ENCODE measurements around the gene LAMP1. TPM values are rescaled to one million over a fixed set of nuclear protein-coding genes. Genes with fewer than 3 reads are reported as not detected.
"Not testable (repeated sequence)": the region's sequence is repeated elsewhere in the genome, so short reads cannot be mapped to it uniquely, and the experiment has no call there.

Gene LAMP1
- total RNA-seq, 1 experiment from 2014 or later, result 199 TPM

DNA sequence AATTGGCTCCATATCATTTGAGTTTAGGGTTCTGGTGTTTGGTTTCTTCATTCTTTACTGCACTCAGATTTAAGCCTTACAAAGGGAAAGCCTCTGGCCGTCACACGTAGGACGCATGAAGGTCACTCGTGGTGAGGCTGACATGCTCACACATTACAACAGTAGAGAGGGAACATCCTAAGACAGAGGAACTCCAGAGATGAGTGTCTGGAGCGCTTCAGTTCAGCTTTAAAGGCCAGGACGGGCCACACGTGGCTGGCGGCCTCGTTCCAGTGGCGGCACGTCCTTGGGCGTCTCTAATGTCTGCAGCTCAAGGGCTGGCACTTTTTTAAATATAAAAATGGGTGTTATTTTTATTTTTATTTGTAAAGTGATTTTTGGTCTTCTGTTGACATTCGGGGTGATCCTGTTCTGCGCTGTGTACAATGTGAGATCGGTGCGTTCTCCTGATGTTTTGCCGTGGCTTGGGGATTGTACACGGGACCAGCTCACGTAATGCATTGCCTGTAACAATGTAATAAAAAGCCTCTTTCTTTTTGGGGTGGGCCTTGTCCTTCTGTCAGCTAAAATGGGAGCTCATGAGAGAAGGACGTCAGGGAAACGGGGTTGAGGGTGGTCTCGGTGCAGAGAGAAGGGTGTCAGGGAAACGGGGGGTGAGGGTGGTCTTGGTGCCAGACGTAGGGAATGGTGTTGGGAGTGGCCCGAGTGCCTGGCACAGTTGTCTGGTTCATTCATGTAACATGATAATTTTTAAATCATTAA, 26.0 kb downstream of the LAMP1 start:
- in situ Hi-C loops (cut with HindIII; ENCODE audit: low sequenced_read_pairs), result no loop called here
- no peak for DNase-seq (ENCODE audit: low spot score)

DNA sequence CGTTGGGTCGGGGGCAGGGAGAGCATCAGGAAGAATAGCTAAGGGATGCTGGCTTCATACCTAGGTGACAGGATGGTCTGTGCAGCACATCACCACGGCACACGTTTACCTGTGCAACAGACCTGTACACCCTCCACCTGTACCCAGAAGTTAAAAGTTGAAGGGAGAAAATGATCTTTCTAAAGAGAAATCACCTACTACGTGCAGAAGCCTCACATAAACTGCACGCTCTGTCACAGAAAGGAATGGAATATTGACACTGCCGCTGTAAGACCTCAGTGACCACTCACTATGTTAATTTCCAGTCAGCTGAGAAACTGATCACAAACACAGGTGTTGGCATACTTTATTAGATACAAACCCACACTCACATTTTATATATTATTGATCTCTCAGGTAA, 26.8 kb downstream of the LAMP1 start:
- in situ Hi-C loops (cut with HindIII; ENCODE audit: low sequenced_read_pairs), result no loop called here
- no peak for DNase-seq (ENCODE audit: low spot score)

DNA sequence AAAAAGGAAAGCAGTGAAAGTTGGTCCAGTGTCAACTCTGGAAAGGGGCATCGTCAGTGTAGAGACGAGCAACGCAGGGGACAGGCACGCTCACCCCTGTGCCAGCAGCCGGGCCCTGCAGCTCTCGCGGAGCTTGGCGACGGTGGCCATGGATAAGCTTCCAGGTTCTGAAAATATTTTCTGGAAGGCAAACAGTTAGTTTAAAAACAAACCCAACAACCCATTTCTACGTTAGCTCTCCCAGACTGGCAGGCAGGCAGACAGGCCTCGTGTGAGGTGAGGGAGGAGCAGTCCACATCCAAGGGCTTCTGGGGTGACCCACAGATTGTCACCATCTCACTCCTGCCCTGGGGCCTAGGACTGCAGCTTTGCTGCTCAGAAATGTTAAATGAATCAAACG, 27.4 kb downstream of the LAMP1 start:
- in situ Hi-C loops (cut with HindIII; ENCODE audit: low sequenced_read_pairs), result no loop called here
- DNase-seq (ENCODE audit: low spot score), result peak; percentile 25

DNA sequence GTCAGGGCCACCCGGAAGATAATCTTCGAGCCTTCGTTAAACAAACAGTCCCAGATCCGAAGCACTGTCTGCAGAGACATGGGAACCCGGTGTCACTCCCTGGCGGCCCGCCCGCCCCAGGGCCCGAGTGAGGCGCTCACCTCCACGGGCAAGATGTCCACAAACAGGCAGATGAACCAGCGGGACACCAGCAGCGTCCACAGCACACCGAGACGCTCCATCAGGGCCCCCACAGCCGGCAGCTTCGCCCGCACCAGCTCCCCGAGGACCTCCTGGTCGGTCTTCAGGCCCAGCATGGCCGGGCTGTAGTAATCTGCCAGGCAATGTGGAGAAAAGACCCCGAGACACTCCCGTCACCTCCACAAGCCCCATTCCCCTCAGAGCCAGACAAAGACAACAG, 28.7 kb downstream of the LAMP1 start:
- no peak for DNase-seq (ENCODE audit: low spot score)
- in situ Hi-C loops (cut with HindIII; ENCODE audit: low sequenced_read_pairs), result no loop called here

DNA sequence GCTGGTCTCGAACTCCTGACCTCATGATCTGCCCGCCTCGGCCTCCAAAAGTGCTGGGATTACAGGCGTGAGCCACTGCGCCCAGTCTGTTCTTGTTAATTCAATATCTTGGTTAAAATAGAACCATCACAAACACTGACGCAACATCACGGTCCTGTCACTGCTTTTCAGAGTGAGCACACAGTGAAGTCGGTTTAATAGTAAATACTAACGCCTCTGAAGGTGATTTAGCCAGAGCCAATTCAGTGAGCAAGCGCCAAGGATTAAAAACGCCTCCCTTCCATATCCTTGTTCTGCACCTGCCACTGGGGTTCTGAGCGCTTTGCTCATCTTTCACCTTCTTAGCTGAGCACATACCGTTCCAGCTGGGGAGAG, 30.3 kb downstream of the LAMP1 start:
- DNase-seq (ENCODE audit: low spot score), result peak; percentile 36
- in situ Hi-C loops (cut with HindIII; ENCODE audit: low sequenced_read_pairs), result no loop called here

DNA sequence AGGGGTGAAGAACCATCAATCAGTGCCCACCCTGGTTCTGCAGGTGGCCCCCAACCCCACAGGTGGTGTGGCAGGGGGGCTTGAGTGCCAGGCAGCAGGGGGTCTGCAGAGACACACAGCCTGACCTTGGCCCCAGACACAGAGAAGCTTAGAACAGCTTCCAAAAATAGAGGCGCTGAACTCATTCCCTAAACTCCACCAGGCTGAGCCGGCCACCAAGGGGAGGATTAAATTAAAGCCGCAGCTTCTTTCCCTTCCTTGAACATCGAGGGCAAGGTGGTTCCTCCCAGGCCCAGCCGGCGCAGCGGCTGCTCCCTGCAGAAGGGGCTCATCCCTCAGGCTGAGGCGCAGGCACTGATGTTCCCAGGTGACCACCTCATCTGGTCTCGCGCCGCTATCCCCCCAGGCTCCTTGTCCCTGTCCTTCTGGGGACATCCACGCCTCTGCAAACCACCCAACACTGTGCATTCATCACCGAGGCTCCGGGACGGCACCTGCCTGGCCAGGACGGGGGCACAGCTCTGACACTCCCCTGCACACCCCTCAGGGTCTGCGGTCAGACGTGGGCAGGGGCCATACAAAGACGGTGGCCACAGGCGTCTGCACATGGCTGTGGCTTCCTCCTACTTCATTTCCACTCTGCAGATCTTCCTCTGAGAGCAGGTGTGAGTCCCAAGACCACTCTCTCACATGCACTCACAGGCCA, 30.9 kb downstream of the LAMP1 start:
- in situ Hi-C loops (cut with HindIII; ENCODE audit: low sequenced_read_pairs), result no loop called here
- DNase-seq (ENCODE audit: low spot score), result no peak

DNA sequence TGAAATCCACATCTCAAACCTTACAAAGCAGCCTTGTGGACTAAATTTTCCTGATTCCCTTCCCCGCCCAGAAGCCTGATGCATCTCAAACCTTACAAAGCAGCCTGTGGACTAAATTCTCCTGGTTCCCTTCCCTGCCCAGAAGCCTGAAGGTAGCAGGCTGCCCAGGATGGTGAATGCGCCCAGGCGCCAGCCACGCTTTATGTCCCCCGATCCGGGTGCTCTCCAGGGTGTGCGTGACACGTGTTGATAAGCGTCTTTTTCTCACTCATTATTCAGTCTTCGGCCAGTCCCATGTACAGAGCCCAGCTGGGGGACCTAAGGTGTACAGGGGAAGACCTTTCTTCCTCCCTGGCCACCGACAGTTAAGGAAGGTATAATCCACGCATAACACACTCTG, 31.8 kb downstream of the LAMP1 start:
- in situ Hi-C loops (cut with HindIII; ENCODE audit: low sequenced_read_pairs), result no loop called here
- no peak for DNase-seq (ENCODE audit: low spot score)

DNA sequence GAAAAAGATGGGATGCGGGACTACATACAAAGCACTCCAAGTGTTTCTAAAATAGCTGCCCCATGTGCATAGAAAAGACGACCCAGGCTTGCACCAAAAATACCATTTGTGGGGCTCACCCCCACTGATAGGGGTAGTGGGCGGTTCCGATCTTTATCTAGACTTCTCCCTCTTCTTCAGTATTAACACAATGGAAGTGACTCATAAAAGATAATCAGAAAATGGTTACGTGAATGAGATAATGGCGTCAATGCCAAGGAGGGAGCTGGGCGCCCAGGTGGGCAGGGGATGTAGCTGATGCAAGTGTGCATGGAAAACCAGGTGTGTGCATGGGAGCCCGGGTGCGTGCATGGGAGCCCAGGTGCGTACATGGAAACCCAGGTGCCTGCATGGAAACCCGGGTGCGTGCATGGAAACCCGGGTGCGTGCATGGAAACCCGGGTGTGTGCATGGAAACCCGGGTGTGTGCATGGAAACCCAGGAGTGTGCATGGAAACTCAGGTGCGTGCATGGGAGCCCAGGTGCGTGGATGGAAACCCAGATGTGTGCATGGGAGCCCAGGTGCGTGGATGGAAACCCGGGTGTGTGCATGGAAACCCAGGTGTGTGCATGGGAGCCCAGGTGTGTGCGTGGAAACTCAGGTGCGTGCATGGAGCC, 32.7 kb downstream of the LAMP1 start:
- in situ Hi-C loops (cut with HindIII; ENCODE audit: low sequenced_read_pairs), result no loop called here

DNA sequence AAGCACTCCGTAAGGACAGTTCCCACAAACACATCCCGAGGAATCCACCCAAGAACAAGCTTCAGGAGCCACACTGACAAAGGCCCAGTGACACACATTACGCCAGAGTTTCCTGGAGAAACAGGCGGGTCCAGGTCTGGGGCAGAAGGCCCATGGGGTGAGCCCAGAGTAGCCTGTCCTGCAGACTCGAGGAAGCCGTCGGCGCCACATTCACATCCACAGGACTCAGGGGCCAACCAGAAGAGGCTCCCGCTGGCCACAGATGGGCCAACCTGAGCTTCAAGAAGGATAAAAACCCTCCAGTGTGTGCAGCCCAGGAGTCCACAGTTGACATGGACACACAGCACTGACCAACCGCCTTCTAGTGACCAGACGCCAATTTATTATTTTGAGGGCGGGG, 35.6 kb downstream of the LAMP1 start:
- in situ Hi-C loops (cut with HindIII; ENCODE audit: low sequenced_read_pairs), result no loop called here
- no peak for DNase-seq (ENCODE audit: low spot score)

More for the DNA sequence above, 32.7 kb downstream of the LAMP1 start:
- DNase-seq (ENCODE audit: low spot score), result no peak

DNA sequence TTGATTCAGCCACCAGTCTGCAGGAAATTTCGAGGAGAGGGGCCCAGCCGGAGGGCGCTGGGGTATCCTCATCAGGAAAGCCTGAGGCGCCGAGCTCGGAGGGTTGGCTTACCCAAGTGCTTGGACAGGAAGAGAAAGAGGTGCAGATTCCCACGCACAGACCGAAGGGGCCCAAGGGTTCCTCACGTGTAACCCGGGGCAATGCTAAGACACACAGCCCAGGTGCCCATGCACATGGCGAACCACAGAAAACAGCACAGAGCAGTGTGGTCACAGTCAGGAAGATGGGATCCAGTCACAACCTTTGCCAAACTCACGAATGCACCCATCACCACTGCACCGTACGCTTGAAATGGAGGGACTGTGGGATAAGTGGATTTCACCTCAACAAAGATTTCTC, 36.0 kb downstream of the LAMP1 start:
- in situ Hi-C loops (cut with HindIII; ENCODE audit: low sequenced_read_pairs), result no loop called here
- DNase-seq (ENCODE audit: low spot score), result no peak

DNA sequence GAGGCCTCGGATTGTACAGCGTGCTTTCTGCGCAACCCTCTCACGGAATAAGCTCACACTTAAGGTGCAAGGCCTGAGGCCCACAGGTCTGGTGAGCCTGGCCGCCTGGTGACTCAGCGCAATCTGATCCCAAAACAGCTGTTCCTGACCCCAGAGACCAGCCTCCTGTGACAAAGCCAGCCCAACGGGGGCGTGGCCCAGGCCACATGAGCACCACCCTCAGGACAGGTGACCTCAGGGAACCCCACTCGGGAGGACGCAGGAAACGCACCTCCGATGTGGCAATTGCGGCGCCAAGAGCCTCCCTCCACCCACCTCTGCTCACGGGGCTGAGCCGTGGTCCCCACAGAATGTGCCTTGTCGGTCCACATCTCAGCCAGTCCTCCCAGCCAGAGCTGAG, 40.5 kb downstream of the LAMP1 start:
- DNase-seq (ENCODE audit: low spot score), result no peak
- in situ Hi-C loops (cut with HindIII; ENCODE audit: low sequenced_read_pairs), result no loop called here

DNA sequence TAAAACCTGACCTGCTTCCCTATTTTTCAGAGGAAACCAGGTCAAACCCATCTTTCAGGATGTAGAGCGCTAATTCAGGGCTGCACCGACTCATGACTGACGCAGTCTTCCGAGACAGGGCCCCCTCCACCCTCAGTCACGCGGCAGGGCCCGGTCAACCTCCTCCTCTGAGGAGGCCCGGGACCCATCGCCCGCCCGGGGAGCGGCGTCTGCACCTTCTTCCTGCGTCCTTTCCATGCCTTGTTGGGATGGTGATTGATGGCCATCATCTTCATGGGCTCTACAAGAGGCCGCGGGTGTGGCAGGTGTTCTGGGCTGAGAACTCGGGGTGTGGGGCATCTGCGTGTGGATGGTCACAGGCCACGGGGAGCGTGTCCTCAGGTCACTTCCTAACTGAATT, 40.9 kb downstream of the LAMP1 start:
- in situ Hi-C loops (cut with HindIII; ENCODE audit: low sequenced_read_pairs), result no loop called here
- DNase-seq (ENCODE audit: low spot score), result no peak

DNA sequence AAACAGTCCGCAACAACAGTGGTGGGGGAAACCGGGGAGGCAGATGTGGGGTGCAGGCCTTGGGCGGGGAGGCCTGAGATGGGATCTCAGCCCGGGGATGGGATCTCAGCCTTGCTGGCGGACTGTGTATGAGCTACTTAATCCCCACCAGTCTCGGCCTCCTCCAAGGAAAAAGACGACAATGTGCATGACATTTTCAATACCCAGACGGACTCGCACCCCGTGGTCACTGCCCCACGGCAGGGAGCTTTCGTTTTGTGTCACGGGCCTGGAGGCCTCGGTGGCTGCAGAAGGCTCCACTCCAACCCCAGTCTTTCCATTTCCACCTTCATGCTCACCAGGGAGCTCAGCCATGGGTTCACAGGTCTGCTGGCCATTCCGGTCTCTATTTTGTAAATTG, 41.4 kb downstream of the LAMP1 start:
- in situ Hi-C loops (cut with HindIII; ENCODE audit: low sequenced_read_pairs), result no loop called here

DNA sequence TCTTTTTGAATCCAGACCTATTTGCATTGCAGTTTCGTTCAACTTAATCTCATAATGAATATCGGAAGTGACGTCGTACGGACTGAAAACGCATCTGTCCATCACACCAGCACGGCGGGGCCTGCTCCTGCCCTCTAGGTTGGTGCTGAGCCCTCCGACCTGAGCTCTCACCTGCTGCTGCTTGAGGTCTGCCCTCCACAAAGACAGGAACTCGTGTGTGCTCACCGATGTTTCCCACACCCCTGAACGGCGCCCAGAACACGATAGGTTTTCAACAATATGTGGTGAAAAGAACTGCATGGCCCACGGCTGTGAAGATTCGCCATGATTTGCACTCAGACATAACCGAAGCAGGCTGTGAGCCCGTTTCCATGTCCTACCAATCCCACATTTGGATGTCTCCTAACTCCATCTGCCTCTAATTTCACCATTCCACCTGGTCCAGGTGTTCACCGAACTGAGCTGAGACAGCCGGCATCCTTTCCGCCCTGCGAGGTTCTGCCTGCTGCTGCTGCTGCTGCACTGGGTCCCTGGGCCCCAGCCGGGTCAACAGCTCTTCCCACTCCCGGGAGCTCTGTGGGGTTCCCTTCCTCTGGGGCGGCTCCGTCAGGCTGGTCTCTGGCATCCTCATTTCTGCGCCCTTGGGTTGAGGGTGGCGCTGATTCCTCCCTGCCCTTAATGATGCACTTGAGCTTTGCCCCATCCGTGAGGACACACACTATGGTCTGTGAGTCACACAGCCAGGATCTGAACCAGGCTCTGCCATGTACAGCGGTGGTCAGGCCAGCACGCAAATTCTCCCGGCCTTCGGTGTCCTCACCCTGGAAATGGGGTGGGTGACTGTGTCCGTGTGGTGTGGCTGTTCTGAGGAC, 46.0 kb downstream of the LAMP1 start:
- DNase-seq (ENCODE audit: low spot score), result no peak
- in situ Hi-C loops (cut with HindIII; ENCODE audit: low sequenced_read_pairs), result no loop called here

More for the DNA sequence above, 41.4 kb downstream of the LAMP1 start:
- no peak for DNase-seq (ENCODE audit: low spot score)

DNA sequence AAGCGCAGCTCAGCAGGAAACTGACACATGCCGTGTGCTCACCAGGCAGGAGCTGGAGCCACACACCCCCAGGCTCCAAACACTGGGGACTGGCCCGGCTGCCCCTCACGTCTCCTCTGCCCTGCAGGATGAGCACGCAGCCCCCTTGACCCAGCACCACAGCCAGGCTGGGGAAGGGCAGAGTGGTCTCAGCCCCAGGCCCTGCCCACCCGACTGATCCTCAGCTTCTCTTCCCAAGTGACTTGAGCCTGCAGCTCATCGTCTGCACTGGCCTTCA, 46.6 kb downstream of the LAMP1 start:
- DNase-seq (ENCODE audit: low spot score), result no peak
- in situ Hi-C loops (cut with HindIII; ENCODE audit: low sequenced_read_pairs), result no loop called here

DNA sequence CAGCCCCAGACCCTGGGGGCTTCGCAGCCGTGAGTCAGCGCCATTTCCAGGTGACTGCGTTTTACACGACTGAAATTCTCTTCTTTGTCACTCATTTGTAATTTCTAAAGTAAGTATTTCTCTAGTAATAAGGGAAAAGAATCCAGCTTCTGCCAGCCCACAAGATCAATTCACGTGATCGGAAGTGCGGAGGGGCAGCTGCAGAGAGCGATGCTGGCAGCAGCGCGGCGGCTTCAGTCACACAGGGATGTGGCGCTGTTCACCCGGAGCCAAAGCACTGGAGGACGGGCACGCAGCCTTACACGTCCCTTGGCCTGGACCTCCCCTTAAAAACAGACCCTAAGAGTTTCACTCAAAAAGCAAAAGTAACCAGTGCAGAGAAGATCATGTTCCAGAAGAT, 48.4 kb downstream of the LAMP1 start:
- in situ Hi-C loops (cut with HindIII; ENCODE audit: low sequenced_read_pairs), result no loop called here
- DNase-seq (ENCODE audit: low spot score), result no peak

DNA sequence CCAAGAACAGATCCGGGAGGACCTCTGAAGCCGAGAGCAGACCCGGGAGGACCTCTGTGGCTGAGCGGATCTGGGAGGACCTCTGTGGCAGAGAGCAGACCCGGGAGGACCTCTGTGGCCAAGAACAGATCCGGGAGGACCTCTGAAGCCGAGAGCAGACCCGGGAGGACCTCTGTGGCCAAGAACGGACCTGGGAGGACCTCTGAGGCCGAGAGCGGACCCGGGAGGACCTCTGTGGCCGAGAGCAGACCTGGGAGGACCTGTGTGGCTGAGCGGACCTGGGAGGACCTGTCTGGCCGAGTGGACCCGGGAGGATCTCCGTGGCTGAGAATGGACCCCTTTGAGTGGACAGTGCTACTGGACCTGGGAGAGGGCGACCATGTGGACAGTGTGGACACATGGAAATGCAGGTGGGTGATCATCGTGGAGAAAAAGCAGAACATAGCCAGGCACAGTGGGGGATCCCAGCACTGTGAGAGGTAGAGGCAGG, 50.7 kb downstream of the LAMP1 start:
- DNase-seq (ENCODE audit: low spot score), result not testable (repeated sequence)

DNA sequence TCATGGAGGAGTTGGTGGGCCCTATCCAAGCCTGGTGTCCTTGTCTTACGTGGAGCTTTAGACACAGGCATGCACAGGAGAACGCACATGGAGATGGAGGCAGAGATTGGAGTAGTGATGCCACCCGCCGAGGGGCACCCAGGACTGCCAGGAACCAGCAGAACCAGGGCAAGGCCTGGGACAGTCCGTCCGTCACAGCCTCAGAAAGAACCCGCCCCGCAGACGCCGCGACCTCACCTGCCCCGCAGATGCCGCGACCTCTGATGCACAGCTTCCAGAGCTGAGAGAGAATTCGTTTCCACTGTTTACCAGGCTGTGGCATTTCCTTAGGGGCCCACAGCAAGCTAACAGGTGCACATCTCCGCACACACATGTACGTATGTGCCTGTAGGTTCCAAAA, 51.6 kb downstream of the LAMP1 start:
- DNase-seq (ENCODE audit: low spot score), result no peak
- in situ Hi-C loops (cut with HindIII; ENCODE audit: low sequenced_read_pairs), result no loop called here

More for the DNA sequence above, 50.7 kb downstream of the LAMP1 start:
- in situ Hi-C loops (cut with HindIII; ENCODE audit: low sequenced_read_pairs), result not testable (repeated sequence)

DNA sequence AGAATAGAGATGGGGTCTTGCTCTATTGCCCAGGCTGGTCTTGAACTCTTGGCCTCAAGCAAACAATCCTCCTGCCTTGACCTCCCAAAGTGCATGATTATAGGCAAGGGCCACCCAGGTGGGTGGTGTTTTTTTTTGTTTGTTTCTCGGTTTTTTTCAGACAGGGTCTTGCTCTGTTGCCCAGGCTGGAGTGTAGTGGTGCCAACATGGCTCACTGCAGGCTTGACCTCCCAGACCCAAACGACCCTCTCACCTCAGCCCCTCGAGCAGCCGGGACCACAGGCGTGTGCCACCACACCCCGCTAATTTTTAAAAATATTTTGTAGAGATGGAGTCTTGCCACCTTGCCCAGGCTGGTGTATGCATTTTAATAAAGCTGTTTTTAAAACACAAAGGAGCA, 52.0 kb downstream of the LAMP1 start:
- in situ Hi-C loops (cut with HindIII; ENCODE audit: low sequenced_read_pairs), result no loop called here
- DNase-seq (ENCODE audit: low spot score), result no peak

DNA sequence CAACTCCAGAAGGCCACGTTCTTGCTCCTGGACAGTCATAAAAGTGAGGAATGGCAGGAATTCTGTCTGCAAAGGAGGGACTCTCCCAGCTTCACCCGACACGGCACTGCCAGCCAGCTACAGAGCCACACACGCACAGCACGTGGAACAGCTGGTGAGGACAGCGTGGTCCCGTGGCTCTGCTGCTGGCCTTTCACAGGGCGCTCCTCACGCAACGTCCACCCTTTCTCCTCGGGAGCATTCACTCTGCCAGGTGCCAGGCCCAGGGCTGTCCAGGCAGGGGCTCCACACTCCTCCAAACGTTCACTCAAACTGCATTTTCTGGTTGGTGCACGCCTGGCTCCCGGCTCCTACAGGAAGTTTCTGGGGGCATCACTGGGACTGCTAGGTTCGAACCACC, 52.5 kb downstream of the LAMP1 start:
- DNase-seq (ENCODE audit: low spot score), result no peak
- in situ Hi-C loops (cut with HindIII; ENCODE audit: low sequenced_read_pairs), result no loop called here
